Pancreas (tissue), 10 donors: ENCODE measurements around the gene SMS. TPM values are rescaled to one million over a fixed set of nuclear protein-coding genes. Genes with fewer than 3 reads are reported as not detected.
A peak's percentile ranks its signal among the peaks of the same experiment; 100 is the strongest.

ENCODE experiments used
- ATAC-seq, 4 donors: fragments of 200-7000 bp; cut with Tn5 transposase; one replicate each; pipeline versions ENCODE4 v1.8.0 to v1.9.1; 2020; ENCODE audit warnings: mild to moderate bottlenecking in 4 of 4, moderate library complexity in 4 of 4
- DNase-seq, 6 donors: peaks; one replicate each; pipeline ENCODE4 v3.0.0-alpha.2; 2020
- FAIRE-seq: peaks from 2 replicates; lab custom pipeline; 2012; peaks lifted over from hg19 to GRCh38; lab: Jason Lieb, UNC
- H3K27ac ChIP-seq, 4 donors: fragments of 200-600 bp; sonication (generic); 1 replicate in 3 of 4; 2 replicates in 1 of 4; pipeline versions ENCODE4 v1.5.0 to v1.8.0; 2020
- H3K27me3 ChIP-seq, 4 donors: fragments of 200-600 bp; one replicate each; pipeline ENCODE4 v1.8.0; 2021
- H3K36me3 ChIP-seq, 3 donors: fragments of 200-600 bp; sonication (generic) in 1 of 3; one replicate each; pipeline versions ENCODE4 v1.5.0 to v1.8.0; 2020 to 2021
- H3K4me1 ChIP-seq, 3 donors: fragments of 200-600 bp; one replicate each; pipeline ENCODE4 v1.8.0; 2021
- H3K4me3 ChIP-seq, 4 donors: fragments of 200-600 bp; sonication (generic) in 2 of 4; one replicate each; pipeline versions ENCODE4 v1.5.0 to v1.8.0; 2020 to 2021
- H3K9me3 ChIP-seq, 4 donors: fragments of 200-600 bp; one replicate each; pipeline ENCODE4 v1.8.0; 2021
- CTCF ChIP-seq, 4 donors: fragments of 200-600 bp; sonication (generic) in 3 of 4; IDR thresholded peaks; one replicate each; pipeline versions ENCODE4 v1.5.0 to v1.8.0; 2021; ENCODE audit warnings: antibody characterized with exemption in 4 of 4
- WGBS, 2 donors: extraction: QIAGEN DNeasy Blood & Tissue Kit; methylation state at CpG; one replicate each; pipeline ENCODE4 v1.1.7; 2013; 5-methylcytosine and 5-hydroxymethylcytosine counted together
- intact Hi-C, 3 donors: fragments of 100-400 bp; cut with DNase I; formaldehyde crosslinking; loops; one replicate each; pipeline versions ENCODE4 v1.11.1 to v1.14.2; 2022
- polyA plus RNA-seq, 2 donors: library from polyadenylated mRNA; stranded (reverse); fragments of 200-250 nt; gene quantifications; one replicate each; pipeline ENCODE4 v1.2.3, GENCODE V29; 2013
- total RNA-seq, 6 donors: library from RNA; stranded (reverse); fragmentation: NEBNext Ultra II Directional in 4 of 6; extraction: Animal tissue kit (Norgen Biotek cat#: 25700) in 4 of 6; gene quantifications; one replicate each; pipeline versions ENCODE4 v1.2.1 to v1.2.4, GENCODE V29; 2021 to 2023
- donor health status: healthy with polysubstance abuse.
- donor health status: DM: no; HTN: no; CAD: no; lungs with moderate emphysema.
- donor health status: DM: no; HTN: no; CAD: no.
- donor health status: control.
- donor health status: control.
- donor health status: Bipolar disorder and iron deficiency.
- donor health status: DM: yes; HTN: yes; CAD: no.
- donor health status: DM: no; HTN: no; CAD: no.
- donor health status: DM: no; HTN: no; CAD: no.
- donor health status: DM: yes; HTN: yes; CAD: no.

SMS gene
- total and polyA plus RNA-seq, 8 donors, result 12.1 to 36.8 (median 19.6) TPM

DNA sequence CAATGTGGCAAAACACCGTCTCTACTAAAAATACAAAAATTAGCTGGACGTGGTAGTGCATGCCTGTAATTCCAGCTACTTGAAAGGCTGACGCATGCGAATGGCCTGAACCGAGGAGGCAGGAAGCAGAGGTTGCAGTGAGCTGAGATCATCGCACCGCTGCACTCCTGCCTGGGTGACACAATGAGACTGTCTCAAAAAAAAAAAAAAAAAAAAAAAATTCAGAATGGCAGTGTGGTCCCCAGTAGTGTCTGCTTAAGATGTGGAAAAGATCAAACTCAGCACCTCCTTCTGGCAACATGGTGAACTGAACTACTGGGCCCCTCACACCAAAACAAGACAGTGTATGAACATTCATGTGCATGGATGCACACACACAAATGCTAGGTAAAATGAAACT is 32.2 kb downstream of the SMS start:
- Histone ChIP-seq H3K27me3 (no peaks in the 10 kb centered on the region), H3K4me3 (no peak overlapping the region), H3K9me3 (no peaks in the 10 kb centered on the region), H3K4me1 (no peaks in the 10 kb centered on the region), H3K27ac (no peak overlapping the region), H3K36me3 (no peaks in the 10 kb centered on the region)
- no peak for FAIRE-seq
- intact Hi-C loops, result no loop called here
- DNase-seq, result no peak
- WGBS, 2 donors, result 92 to 93% methylated on average over 7 of the region's 7 CpGs
- no peak for ATAC-seq
- no peak for TF ChIP-seq CTCF (IDR thresholded peaks at IDR 0.05)

GRCh38 chrX:21973321-21974010 is 33.0 kb downstream of the SMS start:
- FAIRE-seq (no peak), ATAC-seq (peak in 1 of 4 donors; percentile 17)

GRCh38 chrX:21974011-21974385 is 33.5 kb downstream of the SMS start:
- H3K4me1 ChIP-seq, result no peaks in the 10 kb centered on the region
- H3K27ac ChIP-seq, result peak overlapping the region in 2 of 4 donors; percentile 41 to 53
- no peaks in the 10 kb centered on the region for H3K36me3 ChIP-seq
- no peak for TF ChIP-seq CTCF (IDR thresholded peaks at IDR 0.05)
- H3K9me3 ChIP-seq, result no peaks in the 10 kb centered on the region
- intact Hi-C loops, result no loop called here
- H3K4me3 ChIP-seq, result no peak overlapping the region
- DNase-seq (peak in 1 of 6 donors; percentile 2), ATAC-seq (peak; percentile 64 to 81 (median 78)), FAIRE-seq (peak; percentile 85)
- H3K27me3 ChIP-seq, result no peaks in the 10 kb centered on the region
- WGBS, 2 donors, result 20 to 36% methylated on average over 2 of the region's 2 CpGs

More at GRCh38 chrX:21973321-21974010, 33.0 kb downstream of the SMS start:
- peak overlapping the region in 2 of 4 donors; percentile 41 to 53 for H3K27ac ChIP-seq
- no peak overlapping the region for H3K4me3 ChIP-seq
- intact Hi-C loops, result no loop called here
- no peak for DNase-seq
- WGBS, 2 donors, result 84 to 90% methylated on average over 12 of the region's 12 CpGs
- no peaks in the 10 kb centered on the region for H3K4me1 ChIP-seq
- H3K36me3 ChIP-seq, result no peaks in the 10 kb centered on the region
- no peaks in the 10 kb centered on the region for H3K27me3 ChIP-seq
- H3K9me3 ChIP-seq, result no peaks in the 10 kb centered on the region
- TF ChIP-seq CTCF (IDR thresholded peaks at IDR 0.05), result no peak

DNA sequence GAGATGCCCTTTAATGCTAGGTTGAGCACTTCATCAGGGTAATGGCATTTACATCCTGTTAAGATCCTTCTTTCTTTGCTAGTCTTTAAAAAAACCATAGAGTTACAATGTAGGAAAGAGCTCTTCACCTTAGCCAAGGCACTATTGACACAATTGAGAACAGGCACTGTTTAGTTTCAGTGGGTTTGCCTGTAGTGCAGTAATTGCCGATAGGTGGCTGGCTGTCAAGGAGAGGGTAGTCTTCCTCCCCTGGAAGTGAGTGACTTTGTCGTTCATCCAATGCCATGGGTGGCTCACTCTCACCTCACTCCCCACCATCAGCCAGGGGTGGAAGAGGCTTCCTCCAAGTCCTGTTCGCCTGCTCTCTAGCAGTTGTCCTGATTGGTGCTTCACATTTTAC is 34.7 kb downstream of the SMS start:
- 79 to 85% methylated on average over 3 of the region's 3 CpGs for WGBS, 2 donors
- H3K27ac ChIP-seq, result no peak overlapping the region
- no peak overlapping the region for H3K4me3 ChIP-seq
- no peak for ATAC-seq
- no peaks in the 10 kb centered on the region for H3K4me1 ChIP-seq
- no peak for FAIRE-seq
- H3K27me3 ChIP-seq, result no peaks in the 10 kb centered on the region
- no peaks in the 10 kb centered on the region for H3K9me3 ChIP-seq
- no peaks in the 10 kb centered on the region for H3K36me3 ChIP-seq
- TF ChIP-seq CTCF (IDR thresholded peaks at IDR 0.05), result no peak
- intact Hi-C loops, result no loop called here
- DNase-seq, result no peak

DNA sequence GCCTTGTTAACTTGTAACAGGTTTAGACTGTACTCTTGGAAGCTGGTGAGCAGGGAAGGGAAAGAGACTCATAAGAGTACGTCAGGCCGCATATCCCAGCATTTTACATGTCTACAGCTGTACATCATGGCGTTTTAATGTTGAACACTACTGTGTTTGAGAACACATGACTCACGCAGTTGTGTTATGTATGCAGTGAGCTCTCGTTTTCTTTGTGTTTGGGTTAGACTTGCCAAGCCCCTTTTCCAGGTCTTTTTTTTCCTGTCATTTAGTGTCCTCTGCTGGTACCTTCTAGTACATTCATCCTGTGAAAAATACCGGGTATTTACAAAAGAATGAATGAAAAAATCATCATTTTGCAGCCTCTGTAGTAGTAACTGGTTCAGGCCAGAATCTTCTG is 35.3 kb downstream of the SMS start:
- Histone ChIP-seq H3K27ac (no peak overlapping the region), H3K4me3 (no peak overlapping the region), H3K9me3 (no peaks in the 10 kb centered on the region), H3K4me1 (no peaks in the 10 kb centered on the region), H3K36me3 (no peaks in the 10 kb centered on the region), H3K27me3 (no peaks in the 10 kb centered on the region)
- peak in 3 of 4 donors; percentile 39 to 42 (median 39) for ATAC-seq
- TF ChIP-seq CTCF (IDR thresholded peaks at IDR 0.05), result no peak
- no peak for DNase-seq
- intact Hi-C loops, result no loop called here
- peak; percentile 5 for FAIRE-seq
- WGBS, 2 donors, result 50 to 62% methylated on average over 6 of the region's 6 CpGs
